Type B pancreatic cell (in vitro differentiated cells): ENCODE measurements around the gene CDC42EP1. TPM values are rescaled to one million over a fixed set of nuclear protein-coding genes. Genes with fewer than 3 reads are reported as not detected.
"Not testable (repeated sequence)": the region's sequence is repeated elsewhere in the genome, so short reads cannot be mapped to it uniquely, and the experiment has no call there.

Source experiments
- DNase-seq: peaks from one replicate; pipeline ENCODE4 v3.0.0; 2021; ENCODE audit warnings: mixed read lengths; ENCODE audit not compliant: unreplicated experiment; ENCODE audit errors: extremely low spot score
- H3K27ac Mint-ChIP-seq: 2 replicates; pipeline ENCODE4 v1.8.0; 2021; ENCODE audit warnings: mild to moderate bottlenecking, mixed read lengths
- H3K27me3 Mint-ChIP-seq: 2 replicates; pipeline ENCODE4 v1.8.0; 2021; ENCODE audit warnings: mixed read lengths
- H3K36me3 Mint-ChIP-seq: 2 replicates; pipeline ENCODE4 v1.8.0; 2021; ENCODE audit warnings: mixed read lengths
- H3K4me1 Mint-ChIP-seq: one replicate; pipeline ENCODE4 v1.8.0; 2021; ENCODE audit warnings: mixed read lengths; ENCODE audit not compliant: unreplicated experiment
- H3K4me3 Mint-ChIP-seq: 2 replicates; pipeline ENCODE4 v1.8.0; 2021; ENCODE audit warnings: mild to moderate bottlenecking, mixed read lengths
- H3K9me3 Mint-ChIP-seq: 2 replicates; pipeline ENCODE4 v1.8.0; 2021; ENCODE audit warnings: mixed read lengths
- total RNA-seq: library from RNA; stranded (reverse); gene quantifications from 2 replicates; pipeline ENCODE4 v1.2.1, GENCODE V29; 2021; ENCODE audit warnings: low replicate concordance
- TF ChIP-seq, protein P1 (sequence below): fragments of 200-600 bp; sonication (generic); conservative IDR thresholded peaks from 2 replicates; pipeline ENCODE4 v1.5.0; 2021; ENCODE audit warnings: antibody characterized with exemption, mild to moderate bottlenecking

The CDC42EP1 gene
- total RNA-seq, 1 donor from 2014 or later = 30.4 TPM

DNA sequence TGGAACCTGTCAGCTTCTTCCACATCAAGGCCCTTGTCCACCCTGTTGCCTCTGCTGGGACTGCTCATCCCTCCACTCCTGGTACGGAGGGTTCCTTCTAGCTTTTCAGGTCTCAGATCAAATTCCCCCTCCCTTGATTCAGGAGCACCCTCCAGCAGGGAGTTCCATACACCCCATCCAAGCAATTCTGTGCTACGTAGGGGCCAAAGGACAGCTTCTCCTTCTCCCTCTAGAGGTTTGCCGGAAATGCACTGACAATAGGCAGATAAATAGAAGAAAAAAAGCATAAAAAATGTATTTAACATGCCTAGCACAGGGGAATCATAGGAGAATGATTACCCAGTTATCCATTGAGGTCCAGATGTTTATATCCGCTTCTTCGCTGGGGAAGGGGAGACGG, 37.8 kb upstream of the CDC42EP1 start:
- peak overlapping the region; percentile 19 for H3K4me3 Mint-ChIP-seq
- DNase-seq = no peak
- H3K9me3 Mint-ChIP-seq = no peaks in the 10 kb centered on the region
- H3K27ac Mint-ChIP-seq = no peak overlapping the region
- TF ChIP-seq, protein P1, sequence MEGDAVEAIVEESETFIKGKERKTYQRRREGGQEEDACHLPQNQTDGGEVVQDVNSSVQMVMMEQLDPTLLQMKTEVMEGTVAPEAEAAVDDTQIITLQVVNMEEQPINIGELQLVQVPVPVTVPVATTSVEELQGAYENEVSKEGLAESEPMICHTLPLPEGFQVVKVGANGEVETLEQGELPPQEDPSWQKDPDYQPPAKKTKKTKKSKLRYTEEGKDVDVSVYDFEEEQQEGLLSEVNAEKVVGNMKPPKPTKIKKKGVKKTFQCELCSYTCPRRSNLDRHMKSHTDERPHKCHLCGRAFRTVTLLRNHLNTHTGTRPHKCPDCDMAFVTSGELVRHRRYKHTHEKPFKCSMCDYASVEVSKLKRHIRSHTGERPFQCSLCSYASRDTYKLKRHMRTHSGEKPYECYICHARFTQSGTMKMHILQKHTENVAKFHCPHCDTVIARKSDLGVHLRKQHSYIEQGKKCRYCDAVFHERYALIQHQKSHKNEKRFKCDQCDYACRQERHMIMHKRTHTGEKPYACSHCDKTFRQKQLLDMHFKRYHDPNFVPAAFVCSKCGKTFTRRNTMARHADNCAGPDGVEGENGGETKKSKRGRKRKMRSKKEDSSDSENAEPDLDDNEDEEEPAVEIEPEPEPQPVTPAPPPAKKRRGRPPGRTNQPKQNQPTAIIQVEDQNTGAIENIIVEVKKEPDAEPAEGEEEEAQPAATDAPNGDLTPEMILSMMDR = no peak
- no peaks in the 10 kb centered on the region for H3K36me3 Mint-ChIP-seq
- H3K4me1 Mint-ChIP-seq = peaks cover 7% of the 10 kb centered on the region
- H3K27me3 Mint-ChIP-seq = peaks cover 38% of the 10 kb centered on the region

DNA sequence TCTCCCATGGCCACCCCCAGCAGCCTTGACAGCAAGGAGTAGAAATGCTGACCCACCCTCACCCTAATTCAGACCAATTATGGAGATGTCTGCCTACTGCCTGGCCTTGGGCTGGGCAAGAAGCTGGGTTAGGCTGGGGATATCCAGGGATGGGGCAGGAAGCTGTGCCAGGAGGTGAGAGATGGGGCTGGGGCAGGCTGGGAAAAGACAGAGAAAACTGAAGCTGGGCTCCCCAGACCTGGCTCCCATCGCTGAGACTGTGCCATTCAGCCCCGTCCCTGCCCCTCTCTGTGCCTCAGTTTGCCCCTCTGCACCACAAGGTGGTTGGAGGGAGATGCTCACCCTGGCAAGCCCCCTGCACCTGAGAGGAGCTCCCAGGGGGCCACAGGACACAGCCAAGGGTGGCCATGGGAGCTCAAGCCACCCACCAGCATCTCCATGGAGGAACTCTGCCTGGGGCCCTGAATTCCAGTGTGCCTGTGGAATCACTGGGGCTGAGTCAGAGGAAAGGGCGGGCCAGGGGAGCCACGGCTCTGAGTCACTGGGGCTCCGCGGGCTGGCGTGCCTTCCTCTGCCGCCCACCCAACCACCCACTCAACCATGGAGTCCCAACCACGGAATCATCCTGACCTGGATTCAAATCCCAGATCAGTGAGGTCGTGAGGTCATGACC, 35.1 kb upstream of the CDC42EP1 start:
- no peaks in the 10 kb centered on the region for H3K36me3 Mint-ChIP-seq
- H3K4me1 Mint-ChIP-seq = no peaks in the 10 kb centered on the region
- TF ChIP-seq, protein P1 = no peak
- H3K4me3 Mint-ChIP-seq = no peak overlapping the region
- no peaks in the 10 kb centered on the region for H3K9me3 Mint-ChIP-seq
- no peak overlapping the region for H3K27ac Mint-ChIP-seq
- DNase-seq = no peak
- peaks cover 26% of the 10 kb centered on the region for H3K27me3 Mint-ChIP-seq

DNA sequence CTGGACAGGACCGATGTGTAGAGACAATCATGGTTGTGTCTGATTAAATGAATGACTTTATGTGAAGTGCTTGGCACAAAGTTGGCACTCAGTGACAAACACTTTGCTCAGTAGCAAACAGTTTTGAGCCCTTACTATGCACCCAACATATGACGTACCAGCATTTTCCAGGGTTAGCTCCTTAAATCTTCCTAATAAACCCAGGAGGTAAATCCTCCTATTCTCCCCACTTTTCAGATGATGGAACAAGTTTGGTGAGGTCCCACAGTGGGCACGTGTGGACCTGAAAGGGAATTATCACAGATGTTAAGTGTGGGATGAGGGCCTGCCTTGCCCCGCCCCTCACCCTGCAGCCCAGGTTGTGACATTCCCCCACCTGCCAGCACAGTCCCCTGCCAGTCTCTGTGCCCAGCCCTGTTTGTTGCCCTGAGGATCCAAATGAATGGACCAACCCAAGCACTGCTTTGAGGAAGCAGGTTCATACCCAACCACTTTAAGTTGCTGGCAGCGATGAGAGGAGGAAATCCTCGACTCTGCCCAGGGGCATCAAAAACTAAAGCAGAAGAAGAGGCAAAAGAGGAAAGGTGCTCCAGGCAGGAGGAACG, 34.4 kb upstream of the CDC42EP1 start:
- Mint-ChIP-seq H3K36me3 (no peaks in the 10 kb centered on the region), H3K27me3 (peaks cover 22% of the 10 kb centered on the region), H3K4me3 (no peak overlapping the region), H3K9me3 (no peaks in the 10 kb centered on the region), H3K4me1 (no peaks in the 10 kb centered on the region), H3K27ac (no peak overlapping the region)
- no peak for DNase-seq
- TF ChIP-seq, protein P1 = no peak

DNA sequence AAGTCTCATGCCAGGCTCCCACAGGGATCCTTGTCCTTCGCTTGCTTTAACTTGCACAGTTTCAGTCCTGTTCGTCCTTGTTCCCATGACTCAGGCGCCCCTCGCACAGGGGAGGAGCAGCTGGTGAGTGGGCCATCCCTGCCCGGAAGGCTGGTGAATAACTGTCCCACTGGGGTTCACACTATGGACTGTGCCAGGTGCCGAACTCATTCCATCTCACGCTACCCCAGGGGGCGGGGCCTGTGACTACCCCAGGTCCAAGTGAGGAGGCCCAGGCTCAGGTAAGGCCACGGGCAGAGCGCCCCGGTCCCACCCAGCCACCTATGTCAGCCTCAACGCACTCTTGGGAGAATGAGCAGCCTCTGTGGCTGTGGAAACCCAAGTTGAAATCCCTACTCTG, 33.9 kb upstream of the CDC42EP1 start:
- Mint-ChIP-seq H3K9me3 (no peaks in the 10 kb centered on the region), H3K36me3 (no peaks in the 10 kb centered on the region), H3K27me3 (peaks cover 18% of the 10 kb centered on the region), H3K27ac (no peak overlapping the region), H3K4me1 (no peaks in the 10 kb centered on the region), H3K4me3 (no peak overlapping the region)
- no peak for DNase-seq
- TF ChIP-seq, protein P1 = no peak

DNA sequence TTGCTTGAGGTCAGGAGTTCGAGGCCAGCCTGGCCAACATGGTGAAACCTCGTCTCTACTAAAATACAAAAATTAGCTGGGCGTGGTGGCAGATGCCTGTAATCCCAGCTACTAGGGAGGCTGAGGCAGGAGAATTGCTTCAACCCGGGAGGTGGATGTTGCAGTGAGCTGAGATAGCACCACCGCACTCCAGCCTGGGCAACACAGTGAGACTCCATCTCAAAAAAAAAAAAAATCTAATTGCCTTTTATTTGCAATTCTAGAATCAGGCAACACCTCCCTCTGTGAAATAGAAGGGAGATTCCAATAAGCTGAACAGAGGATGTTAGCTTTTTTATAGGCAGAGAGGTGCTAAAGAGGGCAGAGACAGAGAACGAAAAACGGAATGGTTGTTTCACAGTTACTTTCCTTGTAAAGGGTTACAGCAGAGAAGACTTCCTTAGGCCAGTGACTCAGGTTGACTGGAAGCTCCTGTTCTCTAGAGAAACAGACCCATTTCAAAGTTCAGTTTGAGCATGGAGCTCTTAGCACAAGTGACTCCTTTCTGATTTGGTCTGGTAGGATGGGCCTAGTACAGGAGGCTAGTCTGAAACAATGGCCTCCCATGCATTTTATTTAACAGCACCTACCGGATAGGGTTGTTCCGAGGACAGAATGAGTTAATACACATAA, 33.1 kb upstream of the CDC42EP1 start:
- not testable (repeated sequence) for H3K9me3 Mint-ChIP-seq, DNase-seq, H3K27ac Mint-ChIP-seq, H3K4me3 Mint-ChIP-seq, H3K4me1 Mint-ChIP-seq, H3K36me3 Mint-ChIP-seq
- H3K27me3 Mint-ChIP-seq = peaks cover 10% of the 10 kb centered on the region

DNA sequence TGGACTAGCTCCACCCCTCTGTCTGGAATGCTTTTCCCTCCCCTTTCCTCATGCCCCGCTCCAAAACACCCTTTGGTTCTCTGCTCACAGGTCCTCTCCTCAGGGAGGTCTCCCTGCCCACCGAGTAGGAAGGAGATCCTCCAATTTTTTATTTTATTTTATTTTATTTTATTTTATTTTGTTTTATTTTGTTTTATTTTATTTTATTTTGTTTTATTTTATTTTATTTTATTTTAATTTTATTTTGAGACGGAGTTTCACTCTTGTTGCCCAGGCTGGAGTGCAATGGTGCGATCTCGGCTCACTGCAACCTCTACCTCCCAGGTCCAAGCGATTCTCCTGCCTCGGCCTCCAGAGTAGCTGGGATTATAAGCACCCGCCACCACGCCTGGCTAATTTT, 32.3 kb upstream of the CDC42EP1 start:
- H3K4me1 Mint-ChIP-seq, H3K4me3 Mint-ChIP-seq, H3K27me3 Mint-ChIP-seq, H3K36me3 Mint-ChIP-seq, H3K27ac Mint-ChIP-seq, DNase-seq, H3K9me3 Mint-ChIP-seq: not testable (repeated sequence)
